ENCODE data around the gene LDAH. TPM values are rescaled to one million over a fixed set of nuclear protein-coding genes. Genes with fewer than 3 reads are reported as not detected.
A peak's percentile ranks its signal among the peaks of the same experiment; 100 is the strongest.

Gene LDAH
- total RNA-seq, 1 experiment from 2014 or later, result 27.4 TPM

- TF ChIP-seq CTCF (conservative IDR thresholded peaks at IDR 0.05; ENCODE audit: low read depth, low read length) (no peak), EZH2 (IDR thresholded peaks at IDR 0.05; ENCODE audit: borderline replicate concordance, low read depth, low read length, poor library complexity, severe bottlenecking) (no peak)
- Histone ChIP-seq H3K4me1 (ENCODE audit: insufficient read depth, low read length, poor library complexity, severe bottlenecking) (no peaks in the 10 kb centered on the region), H3K27ac (ENCODE audit: low read depth, low read length, poor library complexity, severe bottlenecking) (no peak overlapping the region), H3K4me3 (ENCODE audit: low read depth, low read length, poor library complexity, severe bottlenecking) (no peak overlapping the region), H3K27me3 (replicated peaks; ENCODE audit: insufficient read depth, low read depth, low read length, poor library complexity) (peaks cover 26% of the 10 kb centered on the region), H3K36me3 (ENCODE audit: insufficient read depth, low read length, poor library complexity, severe bottlenecking) (no peaks in the 10 kb centered on the region), H3K9me3 (ENCODE audit: low read depth, low read length, poor library complexity, severe bottlenecking) (no peaks in the 10 kb centered on the region)
- DNase-seq (ENCODE audit: low spot score), result no peak
- CTCF ChIA-PET, result no interaction called here
- intact Hi-C loops (cut with micrococcal nuclease; ENCODE audit: unreplicated experiment), result no loop called here
- no TSS peak for BruUV-seq (replicated peaks)
- POLR2A ChIA-PET (ENCODE audit: low non-redundant PET), result no interaction called here
Observed at GRCh38 chr2:20652673-20653575, 170.0 kb downstream of the LDAH start.

- no TSS peak for BruUV-seq (replicated peaks)
- intact Hi-C loops (cut with micrococcal nuclease; ENCODE audit: unreplicated experiment), result no loop called here
- no peaks in the 10 kb centered on the region for H3K9me3 ChIP-seq (ENCODE audit: low read depth, low read length, poor library complexity, severe bottlenecking)
- ChIA-PET POLR2A (ENCODE audit: low non-redundant PET) (no interaction called here), CTCF (interaction anchor here (0.6 kb wide), 1 partner anchor 11 kb away, joined by 5 read pairs; no protein-coding TSS in a partner anchor)
- no peak for DNase-seq (ENCODE audit: low spot score)
- H3K4me1 ChIP-seq (ENCODE audit: insufficient read depth, low read length, poor library complexity, severe bottlenecking), result no peaks in the 10 kb centered on the region
- TF ChIP-seq CTCF (conservative IDR thresholded peaks at IDR 0.05; ENCODE audit: low read depth, low read length), result no peak
- H3K36me3 ChIP-seq (ENCODE audit: insufficient read depth, low read length, poor library complexity, severe bottlenecking), result no peaks in the 10 kb centered on the region
- no peak overlapping the region for H3K4me3 ChIP-seq (ENCODE audit: low read depth, low read length, poor library complexity, severe bottlenecking)
- peaks cover 18% of the 10 kb centered on the region for H3K27me3 ChIP-seq (replicated peaks; ENCODE audit: insufficient read depth, low read depth, low read length, poor library complexity)
- no peak overlapping the region for H3K27ac ChIP-seq (ENCODE audit: low read depth, low read length, poor library complexity, severe bottlenecking)
Observed at GRCh38 chr2:20652141-20652540, 170.8 kb downstream of the LDAH start.

GRCh38 chr2:20651731-20652099 lies 171.2 kb downstream of the LDAH start:
- Histone ChIP-seq H3K36me3 (ENCODE audit: insufficient read depth, low read length, poor library complexity, severe bottlenecking) (no peaks in the 10 kb centered on the region), H3K27ac (ENCODE audit: low read depth, low read length, poor library complexity, severe bottlenecking) (no peak overlapping the region), H3K4me1 (ENCODE audit: insufficient read depth, low read length, poor library complexity, severe bottlenecking) (no peaks in the 10 kb centered on the region), H3K4me3 (ENCODE audit: low read depth, low read length, poor library complexity, severe bottlenecking) (peak overlapping the region; percentile 91), H3K9me3 (ENCODE audit: low read depth, low read length, poor library complexity, severe bottlenecking) (no peaks in the 10 kb centered on the region), H3K27me3 (replicated peaks; ENCODE audit: insufficient read depth, low read depth, low read length, poor library complexity) (peaks cover 14% of the 10 kb centered on the region)
- DNase-seq (ENCODE audit: low spot score), result no peak
- ChIA-PET CTCF (interaction anchor here (0.6 to 1.3 kb wide), 6 partner anchors 9 to 264 kb away, joined by 3 to 6 read pairs (median 4); partner anchors contain the start of gene RHOB), POLR2A (ENCODE audit: low non-redundant PET) (no interaction called here)
- intact Hi-C loops (cut with micrococcal nuclease; ENCODE audit: unreplicated experiment), result no loop called here
- BruUV-seq (replicated peaks), result no TSS peak
- TF ChIP-seq EZH2 (IDR thresholded peaks at IDR 0.05; ENCODE audit: borderline replicate concordance, low read depth, low read length, poor library complexity, severe bottlenecking) (no peak), CTCF (conservative IDR thresholded peaks at IDR 0.05; ENCODE audit: low read depth, low read length) (no peak)
